Endothelial cell of umbilical vein (primary cell): ENCODE measurements around the gene AGBL4. TPM values are rescaled to one million over a fixed set of nuclear protein-coding genes. Genes with fewer than 3 reads are reported as not detected.

Source experiments
- BruUV-seq: library from RNA; stranded (reverse); fragments of 400-500 nt; replicated peaks from 2 replicates; lab custom pipeline; 2021; lab: Mats Ljungman, UMichigan
- CTCF ChIA-PET: fragments of 300-600, 350-600 bp; sonication (Branson Sonifier 250); formaldehyde crosslinking; loops from one replicate; lab custom pipeline; 2021; ENCODE audit warnings: antibody characterized with exemption, inconsistent platforms; lab: Charles Lee
- POLR2A ChIA-PET: fragments of 300-600, 350-600 bp; sonication (Branson Sonifier 250); formaldehyde crosslinking; loops from one replicate; lab custom pipeline; 2021; ENCODE audit warnings: antibody characterized with exemption, inconsistent platforms; lab: Charles Lee
- DNase-seq: peaks from one replicate; pipeline ENCODE4 v3.0.0-alpha.2; 2011; ENCODE audit warnings: low read depth, low spot score
- FAIRE-seq: peaks from 2 replicates; lab custom pipeline; 2011; peaks lifted over from hg19 to GRCh38; lab: Jason Lieb, UNC
- H2AFZ ChIP-seq: 2 replicates; pipeline ENCODE4 v1.6.0; 2012; ENCODE audit warnings: low read depth, low read length, control low read depth, inconsistent platforms
- H3K27ac ChIP-seq: 2 replicates; pipeline ENCODE4 v1.5.1; 2011; ENCODE audit warnings: low read depth, mild to moderate bottlenecking, control low read depth, low read length, moderate library complexity; ENCODE audit not compliant: insufficient read depth
- H3K27me3 ChIP-seq, 2 experiments: 2 replicates each; pipeline versions ENCODE4 v1.6.0 to v1.6.1; 2011; ENCODE audit warnings: low read length in 2 of 2, mixed read lengths in 1 of 2; ENCODE audit not compliant: control insufficient read depth in 2 of 2, insufficient read depth in 2 of 2
- H3K36me3 ChIP-seq, 2 experiments: 2 replicates in 1 of 2; 3 replicates in 1 of 2; pipeline ENCODE4 v1.5.1; 2011; ENCODE audit warnings: low read length in 2 of 2, mild to moderate bottlenecking in 1 of 2, moderate library complexity in 1 of 2; ENCODE audit not compliant: control insufficient read depth in 2 of 2, insufficient read depth in 2 of 2; ENCODE audit errors: extremely low read depth in 1 of 2
- H3K4me1 ChIP-seq: 3 replicates; pipeline ENCODE4 v1.5.1; 2011; ENCODE audit warnings: mild to moderate bottlenecking, low read length; ENCODE audit not compliant: control insufficient read depth, insufficient read depth; ENCODE audit errors: extremely low read depth
- H3K4me2 ChIP-seq: 2 replicates; pipeline ENCODE4 v1.6.1; 2011; ENCODE audit warnings: low read length, control low read depth, mixed read lengths; ENCODE audit not compliant: insufficient read depth
- H3K4me3 ChIP-seq, 3 experiments: fragments of 200-600 bp in 1 of 3; sonication (generic), shearing (Covaris generic) in 1 of 3; replicated peaks in 1 of 3; 2 replicates each; pipeline ENCODE4 v1.5.1; 2011 to 2016; ENCODE audit warnings: control low read depth in 3 of 3, low read length in 3 of 3, mild to moderate bottlenecking in 2 of 3, inconsistent platforms in 1 of 3, low read depth in 1 of 3, moderate library complexity in 1 of 3; ENCODE audit not compliant: insufficient read depth in 1 of 3
- H3K79me2 ChIP-seq: 2 replicates; pipeline ENCODE4 v1.6.0; 2012; ENCODE audit warnings: low read length, inconsistent platforms; ENCODE audit not compliant: control insufficient read depth, insufficient read depth
- H3K9ac ChIP-seq: replicated peaks from 2 replicates; pipeline ENCODE3; 2011; ENCODE audit warnings: low read length, control low read depth; ENCODE audit not compliant: insufficient read depth; ENCODE audit errors: extremely low read depth
- H3K9me1 ChIP-seq: replicated peaks from 3 replicates; pipeline ENCODE4 v1.6.0; 2011; ENCODE audit warnings: mild to moderate bottlenecking, low read length; ENCODE audit not compliant: control insufficient read depth, insufficient read depth; ENCODE audit errors: extremely low read depth
- H3K9me3 ChIP-seq: replicated peaks from 2 replicates; pipeline ENCODE4 v1.5.1; 2012; ENCODE audit warnings: low read length, inconsistent platforms; ENCODE audit not compliant: control insufficient read depth, insufficient read depth
- H4K20me1 ChIP-seq: replicated peaks from 2 replicates; pipeline ENCODE3; 2011; ENCODE audit warnings: mild to moderate bottlenecking, low read length; ENCODE audit not compliant: control insufficient read depth, insufficient read depth; ENCODE audit errors: extremely low read depth
- EZH2 ChIP-seq: IDR thresholded peaks from 2 replicates; pipeline ENCODE4 v1.6.1; 2012; ENCODE audit warnings: borderline replicate concordance, low read depth, mild to moderate bottlenecking, moderate library complexity, low read length, inconsistent platforms; ENCODE audit not compliant: severe bottlenecking
- FOS ChIP-seq: IDR thresholded peaks from 2 replicates; pipeline ENCODE4 v1.6.1; 2011; ENCODE audit warnings: mild to moderate bottlenecking, low read length, moderate library complexity, borderline replicate concordance; ENCODE audit not compliant: insufficient read depth
- GATA2 ChIP-seq: IDR thresholded peaks from 2 replicates; pipeline ENCODE4 v1.7.0; 2011; ENCODE audit warnings: low read depth, mild to moderate bottlenecking, moderate library complexity, mixed read lengths, low read length; ENCODE audit not compliant: insufficient read length, insufficient read depth
- JUN ChIP-seq: IDR thresholded peaks from 2 replicates; pipeline ENCODE4 v1.6.1; 2011; ENCODE audit warnings: borderline replicate concordance, low read depth; ENCODE audit not compliant: insufficient read length, insufficient read depth
- MYC ChIP-seq: IDR thresholded peaks from one replicate; pipeline ENCODE4 v1.6.1; 2011; ENCODE audit warnings: mild to moderate bottlenecking, low read depth, low read length
- POLR2A ChIP-seq: IDR thresholded peaks from 2 replicates; pipeline ENCODE4 v1.6.1; 2012; ENCODE audit warnings: low read depth, mild to moderate bottlenecking, control low read depth, low read length
- POLR2AphosphoS5 ChIP-seq: IDR thresholded peaks from 2 replicates; pipeline ENCODE4 v1.6.1; 2012; ENCODE audit warnings: low read depth, mild to moderate bottlenecking, control low read depth, low read length, moderate library complexity; ENCODE audit not compliant: insufficient read depth
- dilution Hi-C: fragments of 300-500 bp; cut with MboI; formaldehyde crosslinking; loops from one replicate; pipeline ENCODE4 v1.15.0; 2019; ENCODE audit warnings: low sequenced_read_pairs; ENCODE audit not compliant: extremely low pct_ligation_motif_present
- intact Hi-C: fragments of 100-400 bp; cut with micrococcal nuclease; formaldehyde crosslinking; loops from one replicate; pipeline ENCODE4 v1.10.0; 2022
- polyA plus RNA-seq, 4 experiments: library from polyadenylated mRNA; depleted of rRNA in 3 of 4; stranded (reverse) in 3 of 4; unstranded in 1 of 4; fragments of >200 nt; gene quantifications; 2 replicates each; pipeline versions ENCODE4 v1.2.1 to v1.2.3, GENCODE V29; 2011 to 2012; ENCODE audit warnings: missing spikeins in 1 of 4
- total RNA-seq: library from RNA; stranded (reverse); gene quantifications from 2 replicates; pipeline ENCODE4 v1.2.3, GENCODE V29; 2021
- TF ChIP-seq, protein P1 (sequence below), 2 donors: IDR thresholded peaks; 1 replicate in 1 of 2; 2 replicates in 1 of 2; pipeline ENCODE4 v1.5.1; 2011; ENCODE audit warnings: low read length in 2 of 2, mild to moderate bottlenecking in 2 of 2, moderate library complexity in 2 of 2, control low read depth in 1 of 2, inconsistent platforms in 1 of 2, low read depth in 1 of 2; ENCODE audit not compliant: insufficient read depth in 1 of 2; ENCODE audit errors: extremely low read depth in 1 of 2
- TF ChIP-seq, protein P2 (sequence below): IDR thresholded peaks from 2 replicates; pipeline ENCODE4 v1.6.1; 2011; ENCODE audit not compliant: insufficient read depth, insufficient read length

The AGBL4 gene
- total and polyA plus RNA-seq, 2 donors (not counting 3 experiments of a cell fraction or from before 2014, with no cell fraction given) = not detected

DNA sequence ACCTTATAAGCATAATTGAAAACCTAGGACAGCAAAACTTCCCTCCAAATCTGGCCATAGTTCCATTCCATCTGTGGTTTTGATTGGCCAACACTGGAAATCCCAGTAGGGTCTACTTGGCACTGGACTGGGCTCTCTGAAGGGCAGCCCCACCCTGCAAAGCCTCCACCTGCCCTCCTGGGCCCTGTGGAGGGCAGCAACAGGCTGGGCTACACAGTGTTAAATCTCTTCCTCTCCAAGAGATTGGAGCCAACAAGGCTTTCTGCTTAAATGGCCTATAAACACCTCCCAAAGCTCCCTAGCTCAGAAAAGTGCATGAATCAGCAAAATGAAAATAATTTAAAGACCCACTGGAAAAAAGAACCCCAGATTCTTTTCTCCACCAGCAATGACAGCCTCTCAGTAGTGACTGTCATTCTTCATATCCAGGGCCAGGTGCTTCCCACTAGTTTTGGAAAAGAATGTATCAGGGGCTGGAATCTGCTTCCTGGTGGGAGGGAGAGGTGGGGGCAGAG is 1305.6 kb downstream of the AGBL4 start:
- H4K20me1 ChIP-seq = no peaks in the 10 kb centered on the region
- no peaks in the 10 kb centered on the region for H3K4me1 ChIP-seq
- H3K4me3 ChIP-seq = no peak overlapping the region
- no peak for DNase-seq
- no peak overlapping the region for H3K27ac ChIP-seq
- dilution Hi-C loops = no loop called here
- H3K9me3 ChIP-seq = no peaks in the 10 kb centered on the region
- no peak for TF ChIP-seq POLR2AphosphoS5
- no peak for TF ChIP-seq GATA2
- no peak for TF ChIP-seq JUN
- TF ChIP-seq, protein P1, sequence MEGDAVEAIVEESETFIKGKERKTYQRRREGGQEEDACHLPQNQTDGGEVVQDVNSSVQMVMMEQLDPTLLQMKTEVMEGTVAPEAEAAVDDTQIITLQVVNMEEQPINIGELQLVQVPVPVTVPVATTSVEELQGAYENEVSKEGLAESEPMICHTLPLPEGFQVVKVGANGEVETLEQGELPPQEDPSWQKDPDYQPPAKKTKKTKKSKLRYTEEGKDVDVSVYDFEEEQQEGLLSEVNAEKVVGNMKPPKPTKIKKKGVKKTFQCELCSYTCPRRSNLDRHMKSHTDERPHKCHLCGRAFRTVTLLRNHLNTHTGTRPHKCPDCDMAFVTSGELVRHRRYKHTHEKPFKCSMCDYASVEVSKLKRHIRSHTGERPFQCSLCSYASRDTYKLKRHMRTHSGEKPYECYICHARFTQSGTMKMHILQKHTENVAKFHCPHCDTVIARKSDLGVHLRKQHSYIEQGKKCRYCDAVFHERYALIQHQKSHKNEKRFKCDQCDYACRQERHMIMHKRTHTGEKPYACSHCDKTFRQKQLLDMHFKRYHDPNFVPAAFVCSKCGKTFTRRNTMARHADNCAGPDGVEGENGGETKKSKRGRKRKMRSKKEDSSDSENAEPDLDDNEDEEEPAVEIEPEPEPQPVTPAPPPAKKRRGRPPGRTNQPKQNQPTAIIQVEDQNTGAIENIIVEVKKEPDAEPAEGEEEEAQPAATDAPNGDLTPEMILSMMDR (IDR thresholded peaks at IDR 0.05; ENCODE audit: extremely low read depth in 1 of 2, insufficient read depth in 1 of 2, low read depth in 1 of 2, low read length in 2 of 2) = no peak
- TF ChIP-seq FOS = no peak
- no peak for TF ChIP-seq MYC
- TF ChIP-seq POLR2A = no peak
- TF ChIP-seq EZH2 = no peak
- TF ChIP-seq, protein P2, sequence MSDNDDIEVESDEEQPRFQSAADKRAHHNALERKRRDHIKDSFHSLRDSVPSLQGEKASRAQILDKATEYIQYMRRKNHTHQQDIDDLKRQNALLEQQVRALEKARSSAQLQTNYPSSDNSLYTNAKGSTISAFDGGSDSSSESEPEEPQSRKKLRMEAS = no peak
- H3K79me2 ChIP-seq = no peaks in the 10 kb centered on the region
- no peak overlapping the region for H3K9ac ChIP-seq
- FAIRE-seq = no peak
- ChIA-PET CTCF (no interaction called here), POLR2A (no interaction called here)
- H3K9me1 ChIP-seq = no peaks in the 10 kb centered on the region
- H3K27me3 ChIP-seq = no peaks in the 10 kb centered on the region
- no peak overlapping the region for H2AFZ ChIP-seq
- no peaks in the 10 kb centered on the region for H3K36me3 ChIP-seq
- intact Hi-C loops = no loop called here
- BruUV-seq = no TSS peak
- H3K4me2 ChIP-seq = no peak overlapping the region
